Stomach smooth muscle (tissue), 2 donors: ENCODE measurements around the gene AP5B1.

ENCODE experiments used
- H3K27ac ChIP-seq: one replicate; pipeline ENCODE4 v1.7.0; 2013; ENCODE audit warnings: mild to moderate bottlenecking, low read length, inconsistent platforms
- H3K27me3 ChIP-seq, 2 donors: one replicate each; pipeline ENCODE4 v1.7.0; 2013; ENCODE audit warnings: low read length in 2 of 2; ENCODE audit not compliant: insufficient read depth in 2 of 2, control insufficient read depth in 1 of 2
- H3K36me3 ChIP-seq, 2 donors: one replicate each; pipeline ENCODE4 v1.7.0; 2013; ENCODE audit warnings: low read length in 2 of 2; ENCODE audit not compliant: control insufficient read depth in 2 of 2, insufficient read depth in 2 of 2
- H3K4me1 ChIP-seq: one replicate; pipeline ENCODE4 v1.7.0; 2013; ENCODE audit warnings: low read length; ENCODE audit not compliant: control insufficient read depth, insufficient read depth
- H3K4me3 ChIP-seq, 2 donors: one replicate each; pipeline ENCODE4 v1.7.0; 2013; ENCODE audit warnings: low read length in 2 of 2
- H3K9ac ChIP-seq, 2 donors: one replicate each; pipeline ENCODE4 v1.7.0; 2013; ENCODE audit warnings: low read length in 2 of 2, mild to moderate bottlenecking in 1 of 2
- H3K9me3 ChIP-seq, 2 donors: one replicate each; pipeline ENCODE4 v1.7.0; 2013; ENCODE audit warnings: low read length in 2 of 2; ENCODE audit not compliant: control insufficient read depth in 2 of 2
- donor health status: healthy.
- donor health status: Pancreatic carcinoma.

AP5B1 gene

GRCh38 chr11:65781962-65782815, 1.4 kb upstream of the AP5B1 start:
- H3K36me3 ChIP-seq = peaks cover 0 to 12% of the 10 kb centered on the region in 2 donors
- H3K4me3 ChIP-seq = no peak overlapping the region
- H3K27me3 ChIP-seq = peaks cover 20 to 24% of the 10 kb centered on the region in 2 donors
- H3K9ac ChIP-seq = no peak overlapping the region
- no peak overlapping the region for H3K27ac ChIP-seq
- peaks cover 43% of the 10 kb centered on the region for H3K4me1 ChIP-seq
- H3K9me3 ChIP-seq = no peaks in the 10 kb centered on the region

DNA sequence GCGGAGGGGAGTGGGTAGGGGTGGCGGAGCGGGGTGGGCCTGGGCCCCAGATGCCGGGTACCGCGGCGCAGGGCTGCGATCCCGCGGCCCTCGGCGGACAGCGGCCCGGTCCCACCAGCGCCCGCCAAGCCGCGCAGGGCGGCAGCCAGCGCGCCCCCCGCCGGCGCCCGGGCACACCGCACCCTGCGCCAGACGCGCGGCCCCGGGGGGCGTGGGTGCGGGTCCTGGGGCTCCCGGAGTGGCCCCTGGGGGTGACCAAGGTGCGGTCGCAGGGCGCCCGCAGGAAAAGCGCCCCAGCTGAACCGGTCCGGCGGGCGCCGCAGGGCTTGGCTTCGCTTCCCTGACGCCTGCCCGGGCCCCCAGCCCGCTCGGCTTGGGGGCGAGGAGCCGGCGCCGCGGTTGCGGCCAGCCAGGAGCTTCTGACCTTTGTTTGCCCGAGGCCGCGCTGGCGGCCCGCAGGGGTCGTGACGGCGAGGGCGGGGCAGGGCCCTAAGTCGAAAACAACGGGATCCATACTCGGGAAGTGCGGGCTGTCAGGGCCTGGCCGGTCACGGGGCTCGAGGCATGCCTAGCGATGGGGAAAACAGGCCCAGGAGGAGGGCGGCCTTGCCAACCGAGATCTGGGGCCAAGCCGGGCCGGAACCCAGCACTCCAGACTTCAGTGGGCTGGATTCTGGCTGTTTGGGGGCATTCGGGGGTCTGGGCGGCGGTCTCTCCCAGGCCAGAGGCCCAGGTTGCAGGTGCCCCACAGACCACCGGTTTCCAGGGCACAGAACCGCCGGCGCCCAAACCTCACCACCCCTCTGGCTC, 581 bp upstream of the AP5B1 start:
- Histone ChIP-seq H3K4me3 (peak overlapping the region in 1 of 2 donors; percentile 57), H3K27ac (no peak overlapping the region)

GRCh38 chr11:65779919-65780769, 632 bp downstream of the AP5B1 start:
- Histone ChIP-seq H3K4me1 (peaks cover 32% of the 10 kb centered on the region), H3K36me3 (peaks cover 0 to 14% of the 10 kb centered on the region in 2 donors), H3K9me3 (no peaks in the 10 kb centered on the region), H3K4me3 (peak overlapping the region; percentile 88 to 90), H3K9ac (peak overlapping the region; percentile 74 to 79), H3K27me3 (peaks cover 6 to 7% of the 10 kb centered on the region in 2 donors), H3K27ac (no peak overlapping the region)

More for the DNA sequence above, 581 bp upstream of the AP5B1 start:
- Histone ChIP-seq H3K9ac (no peak overlapping the region), H3K9me3 (no peaks in the 10 kb centered on the region), H3K4me1 (peaks cover 38% of the 10 kb centered on the region), H3K27me3 (peaks cover 18% of the 10 kb centered on the region in 2 donors), H3K36me3 (peaks cover 0 to 14% of the 10 kb centered on the region in 2 donors)

- Histone ChIP-seq H3K27me3 (peaks cover 2 to 4% of the 10 kb centered on the region in 2 donors), H3K27ac (no peak overlapping the region), H3K4me3 (peak overlapping the region; percentile 88 to 90), H3K9me3 (no peaks in the 10 kb centered on the region), H3K36me3 (peaks cover 0 to 16% of the 10 kb centered on the region in 2 donors), H3K9ac (peak overlapping the region; percentile 47 to 53), H3K4me1 (peaks cover 31% of the 10 kb centered on the region)
Observed at GRCh38 chr11:65779669-65779918, 1.2 kb downstream of the AP5B1 start.

- peak overlapping the region in 1 of 2 donors; percentile 53 for H3K9ac ChIP-seq
- peak overlapping the region; percentile 88 to 90 for H3K4me3 ChIP-seq
- no peaks in the 10 kb centered on the region for H3K9me3 ChIP-seq
- no peak overlapping the region for H3K27ac ChIP-seq
- peaks cover 31% of the 10 kb centered on the region for H3K4me1 ChIP-seq
- no peaks in the 10 kb centered on the region for H3K27me3 ChIP-seq
- H3K36me3 ChIP-seq = peaks cover 0 to 16% of the 10 kb centered on the region in 2 donors
Observed at GRCh38 chr11:65778901-65779668, 1.7 kb downstream of the AP5B1 start.

DNA sequence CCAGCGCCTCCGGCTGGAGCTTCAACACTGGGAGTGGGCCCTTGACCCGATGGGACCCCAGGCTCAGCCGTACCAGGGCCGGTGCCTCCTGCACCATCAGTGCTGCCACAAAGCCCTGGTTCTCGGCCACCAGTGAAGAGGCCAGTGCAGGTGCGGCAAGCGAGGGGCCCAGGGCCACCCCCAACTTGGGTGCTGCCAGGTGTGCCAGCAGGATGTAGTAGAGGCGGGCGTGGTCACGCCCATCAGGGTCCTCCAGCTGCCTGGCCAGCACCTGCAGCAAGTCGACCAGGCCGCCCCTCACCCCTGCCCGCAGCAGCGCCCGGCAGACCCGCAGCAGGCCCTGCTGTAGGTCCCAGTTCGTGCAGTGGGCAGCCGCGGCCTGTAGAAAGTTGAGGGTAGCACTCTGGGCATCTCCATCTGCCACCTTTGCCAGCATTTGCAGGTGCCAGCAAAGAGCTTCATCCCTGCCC, 2.3 kb downstream of the AP5B1 start:
- H3K9ac ChIP-seq = no peak overlapping the region
- peaks cover 31% of the 10 kb centered on the region for H3K4me1 ChIP-seq
- peaks cover 0 to 16% of the 10 kb centered on the region in 2 donors for H3K36me3 ChIP-seq
- H3K27me3 ChIP-seq = no peaks in the 10 kb centered on the region
- H3K27ac ChIP-seq = no peak overlapping the region
- no peaks in the 10 kb centered on the region for H3K9me3 ChIP-seq
- no peak overlapping the region for H3K4me3 ChIP-seq

- no peak overlapping the region for H3K27ac ChIP-seq
- H3K4me3 ChIP-seq = no peak overlapping the region
- H3K9me3 ChIP-seq = no peaks in the 10 kb centered on the region
- H3K27me3 ChIP-seq = no peaks in the 10 kb centered on the region
- peaks cover 31% of the 10 kb centered on the region for H3K4me1 ChIP-seq
- peaks cover 0 to 16% of the 10 kb centered on the region in 2 donors for H3K36me3 ChIP-seq
- H3K9ac ChIP-seq = no peak overlapping the region
Observed at GRCh38 chr11:65777821-65778361, 2.9 kb downstream of the AP5B1 start.

GRCh38 chr11:65777241-65777640, 3.5 kb downstream of the AP5B1 start:
- no peak overlapping the region for H3K27ac ChIP-seq
- H3K9me3 ChIP-seq = no peaks in the 10 kb centered on the region
- no peaks in the 10 kb centered on the region for H3K27me3 ChIP-seq
- H3K9ac ChIP-seq = peak overlapping the region in 1 of 2 donors; percentile 5
- H3K4me3 ChIP-seq = no peak overlapping the region
- peaks cover 0 to 16% of the 10 kb centered on the region in 2 donors for H3K36me3 ChIP-seq
- H3K4me1 ChIP-seq = peaks cover 31% of the 10 kb centered on the region

GRCh38 chr11:65776710-65777141, 4.0 kb downstream of the AP5B1 start:
- Histone ChIP-seq H3K4me3 (no peak overlapping the region), H3K36me3 (peaks cover 0 to 16% of the 10 kb centered on the region in 2 donors), H3K27me3 (no peaks in the 10 kb centered on the region), H3K9me3 (no peaks in the 10 kb centered on the region), H3K4me1 (peaks cover 29% of the 10 kb centered on the region), H3K9ac (no peak overlapping the region), H3K27ac (no peak overlapping the region)
